ENCODE measurements around the gene NXPH4.

Gene NXPH4

GRCh38 chr12:57225680-57226210 lies 9.2 kb downstream of the NXPH4 start:
- Histone ChIP-seq H3K4me3 (ENCODE audit: low read length in 2 of 2) (no peak overlapping the region), H3K4me1 (ENCODE audit: control insufficient read depth, insufficient read depth, low read length) (peaks cover 20% of the 10 kb centered on the region), H3K9ac (ENCODE audit: low read length in 2 of 2) (no peak overlapping the region), H3K9me3 (ENCODE audit: control insufficient read depth in 2 of 2, low read length in 2 of 2) (no peaks in the 10 kb centered on the region), H3K27ac (ENCODE audit: low read length) (no peak overlapping the region), H3K27me3 (ENCODE audit: control insufficient read depth in 1 of 2, insufficient read depth in 2 of 2, low read length in 2 of 2) (peaks cover 56 to 66% of the 10 kb centered on the region in 2 donors), H3K36me3 (ENCODE audit: control insufficient read depth in 2 of 2, insufficient read depth in 2 of 2, low read length in 2 of 2) (no peaks in the 10 kb centered on the region)

DNA sequence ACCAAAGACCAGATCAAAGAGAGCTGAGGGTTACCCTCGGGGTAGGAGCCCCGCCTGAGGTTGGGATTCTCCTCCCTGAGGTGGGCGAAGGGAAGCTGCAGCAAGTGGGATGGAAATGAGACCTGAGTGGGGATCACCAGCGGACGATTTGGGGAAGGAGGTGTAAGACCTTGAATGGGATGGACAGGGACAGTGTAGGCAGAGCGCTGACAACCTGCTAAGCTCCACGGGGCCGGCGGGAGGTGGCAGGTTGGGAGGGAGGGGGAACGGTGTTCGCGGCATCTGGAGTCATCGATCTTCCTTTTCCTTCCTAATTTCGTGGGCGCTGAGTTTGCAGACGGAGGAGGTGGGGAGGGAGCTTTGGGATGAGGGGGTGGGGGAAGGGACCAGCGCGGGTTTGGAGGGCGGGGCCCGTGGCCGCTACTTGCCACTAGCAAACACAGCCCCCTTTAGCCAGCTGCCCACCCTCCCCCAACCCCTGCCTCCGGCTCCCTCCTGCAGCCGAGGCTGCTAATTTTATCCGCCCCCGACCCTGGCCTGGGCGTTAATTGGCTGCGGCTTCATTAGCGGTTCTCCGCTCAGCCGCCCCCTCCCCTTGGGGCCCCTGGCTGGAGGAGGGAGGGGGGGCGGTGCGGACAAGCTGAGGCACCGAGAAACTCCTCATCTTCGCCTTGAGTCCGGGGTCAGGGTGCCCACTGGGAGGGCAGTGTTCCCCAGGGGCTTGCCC lies 10.2 kb downstream of the NXPH4 start:
- peaks cover 45 to 56% of the 10 kb centered on the region in 2 donors for H3K27me3 ChIP-seq (ENCODE audit: control insufficient read depth in 1 of 2, insufficient read depth in 2 of 2, low read length in 2 of 2)
- H3K9me3 ChIP-seq (ENCODE audit: control insufficient read depth in 2 of 2, low read length in 2 of 2): no peaks in the 10 kb centered on the region
- peaks cover 22% of the 10 kb centered on the region for H3K4me1 ChIP-seq (ENCODE audit: control insufficient read depth, insufficient read depth, low read length)
- H3K36me3 ChIP-seq (ENCODE audit: control insufficient read depth in 2 of 2, insufficient read depth in 2 of 2, low read length in 2 of 2): peaks cover 2% of the 10 kb centered on the region in 2 donors
- no peak overlapping the region for H3K4me3 ChIP-seq (ENCODE audit: low read length in 2 of 2)
- no peak overlapping the region for H3K27ac ChIP-seq (ENCODE audit: low read length)
- H3K9ac ChIP-seq (ENCODE audit: low read length in 2 of 2): no peak overlapping the region

DNA sequence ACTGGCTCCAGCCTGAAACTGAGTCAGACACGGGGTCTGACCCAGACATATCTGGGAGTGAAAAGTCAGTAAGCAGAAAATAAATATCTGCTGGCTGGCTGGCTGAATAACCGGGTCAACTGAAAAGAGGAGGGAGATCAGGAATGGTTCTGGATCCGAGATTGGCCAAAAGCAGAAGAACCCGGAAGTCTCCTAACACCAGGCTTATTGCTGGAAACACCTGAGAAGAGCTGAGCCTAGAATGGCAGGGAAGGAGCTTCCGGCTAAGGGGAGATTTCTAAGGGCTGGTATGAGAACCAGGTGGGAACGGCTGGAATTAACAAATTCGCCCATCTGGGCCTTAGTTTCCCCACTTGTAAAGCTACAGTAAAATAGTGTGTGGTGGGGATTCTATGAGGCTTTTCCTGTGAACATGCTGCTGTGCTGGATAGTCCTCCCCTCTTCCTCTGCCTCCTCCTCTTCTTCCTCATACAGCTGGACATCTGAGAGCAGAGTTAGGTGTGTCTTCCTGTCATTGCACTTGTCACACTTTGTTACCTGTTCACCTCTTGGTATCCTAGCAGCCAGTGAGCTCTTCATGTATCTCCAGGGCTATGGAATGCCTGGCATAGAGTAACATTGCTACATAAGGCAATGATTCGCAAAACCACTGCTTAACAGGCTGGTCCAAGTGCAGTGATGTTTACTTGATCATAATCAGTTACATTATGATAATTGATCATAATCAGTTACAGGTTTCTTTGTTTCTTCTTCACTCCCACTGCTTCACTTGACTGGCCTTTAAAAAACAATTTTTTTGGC lies 10.9 kb downstream of the NXPH4 start:
- H3K27ac ChIP-seq (ENCODE audit: low read length): no peak overlapping the region
- peaks cover 9% of the 10 kb centered on the region in 2 donors for H3K36me3 ChIP-seq (ENCODE audit: control insufficient read depth in 2 of 2, insufficient read depth in 2 of 2, low read length in 2 of 2)
- H3K4me1 ChIP-seq (ENCODE audit: control insufficient read depth, insufficient read depth, low read length): peaks cover 22% of the 10 kb centered on the region
- H3K4me3 ChIP-seq (ENCODE audit: low read length in 2 of 2): no peak overlapping the region
- no peaks in the 10 kb centered on the region for H3K9me3 ChIP-seq (ENCODE audit: control insufficient read depth in 2 of 2, low read length in 2 of 2)
- H3K27me3 ChIP-seq (ENCODE audit: control insufficient read depth in 1 of 2, insufficient read depth in 2 of 2, low read length in 2 of 2): peaks cover 38 to 48% of the 10 kb centered on the region in 2 donors
- H3K9ac ChIP-seq (ENCODE audit: low read length in 2 of 2): no peak overlapping the region

GRCh38 chr12:57229046-57229633 lies 12.5 kb downstream of the NXPH4 start:
- Histone ChIP-seq H3K4me1 (ENCODE audit: control insufficient read depth, insufficient read depth, low read length) (peaks cover 22% of the 10 kb centered on the region), H3K9me3 (ENCODE audit: control insufficient read depth in 2 of 2, low read length in 2 of 2) (no peaks in the 10 kb centered on the region), H3K27me3 (ENCODE audit: control insufficient read depth in 1 of 2, insufficient read depth in 2 of 2, low read length in 2 of 2) (peaks cover 25 to 32% of the 10 kb centered on the region in 2 donors), H3K9ac (ENCODE audit: low read length in 2 of 2) (peak overlapping the region in 1 of 2 donors; percentile 76), H3K36me3 (ENCODE audit: control insufficient read depth in 2 of 2, insufficient read depth in 2 of 2, low read length in 2 of 2) (peaks cover 14 to 22% of the 10 kb centered on the region in 2 donors), H3K4me3 (ENCODE audit: low read length in 2 of 2) (peak overlapping the region; percentile 88 to 90), H3K27ac (ENCODE audit: low read length) (no peak overlapping the region)

DNA sequence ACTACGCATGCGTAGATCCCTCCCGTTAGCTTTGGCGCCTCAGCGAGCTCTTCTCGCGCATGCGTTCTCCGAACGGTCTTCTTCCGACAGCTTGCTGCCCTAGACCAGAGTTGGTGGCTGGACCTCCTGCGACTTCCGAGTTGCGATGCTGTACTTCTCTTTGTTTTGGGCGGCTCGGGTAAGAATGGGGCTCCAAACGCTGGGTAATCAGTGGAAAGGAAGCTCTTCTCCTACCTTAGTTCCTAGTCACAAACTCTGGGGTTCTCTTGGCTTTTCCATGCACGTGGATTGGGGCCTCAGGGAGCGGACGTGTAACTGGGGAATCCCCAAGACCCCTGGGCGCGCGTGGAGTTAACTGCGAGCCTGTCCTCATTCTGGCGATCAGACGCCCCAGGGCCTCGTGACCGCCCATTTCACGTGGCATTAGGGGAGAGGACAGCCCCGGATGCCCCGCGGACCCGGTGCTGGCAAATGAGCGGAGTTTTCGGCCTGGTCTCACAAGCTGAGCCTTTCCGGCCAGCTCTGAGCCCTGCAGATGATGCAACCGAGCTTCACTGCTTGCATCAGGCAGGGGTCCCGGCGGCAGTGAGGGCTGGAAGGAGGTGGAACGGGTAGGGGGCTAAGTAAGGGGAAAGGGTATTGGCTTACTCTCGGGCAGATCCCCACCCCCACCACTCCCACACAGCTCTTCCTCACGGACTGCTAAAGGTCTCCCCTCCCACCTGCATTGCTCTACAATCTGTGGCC lies 13.2 kb downstream of the NXPH4 start, which contains the start of gene SHMT2:
SHMT2 (plus strand) TSS at position 78 of the 747 bp plus-strand sequence; CDS start at position 146, 68 bp downstream.
- peak within 1 kb of the TSS; percentile 37 for H3K27ac ChIP-seq (ENCODE audit: low read length)
- H3K4me1 ChIP-seq (ENCODE audit: control insufficient read depth, insufficient read depth, low read length): peaks cover 21% of the 10 kb centered on the region

GRCh38 chr12:57230381-57231155 lies 14.0 kb downstream of the NXPH4 start:
- Histone ChIP-seq H3K36me3 (ENCODE audit: control insufficient read depth in 2 of 2, insufficient read depth in 2 of 2, low read length in 2 of 2) (peaks cover 14 to 25% of the 10 kb centered on the region in 2 donors), H3K4me3 (ENCODE audit: low read length in 2 of 2) (peak overlapping the region; percentile 88 to 90), H3K27ac (ENCODE audit: low read length) (no peak overlapping the region), H3K27me3 (ENCODE audit: control insufficient read depth in 1 of 2, insufficient read depth in 2 of 2, low read length in 2 of 2) (peaks cover 14 to 22% of the 10 kb centered on the region in 2 donors), H3K9ac (ENCODE audit: low read length in 2 of 2) (peak overlapping the region; percentile 76 to 78), H3K9me3 (ENCODE audit: control insufficient read depth in 2 of 2, low read length in 2 of 2) (no peaks in the 10 kb centered on the region), H3K4me1 (ENCODE audit: control insufficient read depth, insufficient read depth, low read length) (peaks cover 17% of the 10 kb centered on the region)

More for the DNA sequence above, 13.2 kb downstream of the NXPH4 start, which contains the start of gene SHMT2:
- peak within 1 kb of the TSS; percentile 88 to 90 for H3K4me3 ChIP-seq (ENCODE audit: low read length in 2 of 2)
- peaks cover 14 to 25% of the 10 kb centered on the region in 2 donors for H3K36me3 ChIP-seq (ENCODE audit: control insufficient read depth in 2 of 2, insufficient read depth in 2 of 2, low read length in 2 of 2)
- peaks cover 19 to 25% of the 10 kb centered on the region in 2 donors for H3K27me3 ChIP-seq (ENCODE audit: control insufficient read depth in 1 of 2, insufficient read depth in 2 of 2, low read length in 2 of 2)
- H3K9me3 ChIP-seq (ENCODE audit: control insufficient read depth in 2 of 2, low read length in 2 of 2): no peaks in the 10 kb centered on the region
- H3K9ac ChIP-seq (ENCODE audit: low read length in 2 of 2): peak within 1 kb of the TSS; percentile 76 to 78

DNA sequence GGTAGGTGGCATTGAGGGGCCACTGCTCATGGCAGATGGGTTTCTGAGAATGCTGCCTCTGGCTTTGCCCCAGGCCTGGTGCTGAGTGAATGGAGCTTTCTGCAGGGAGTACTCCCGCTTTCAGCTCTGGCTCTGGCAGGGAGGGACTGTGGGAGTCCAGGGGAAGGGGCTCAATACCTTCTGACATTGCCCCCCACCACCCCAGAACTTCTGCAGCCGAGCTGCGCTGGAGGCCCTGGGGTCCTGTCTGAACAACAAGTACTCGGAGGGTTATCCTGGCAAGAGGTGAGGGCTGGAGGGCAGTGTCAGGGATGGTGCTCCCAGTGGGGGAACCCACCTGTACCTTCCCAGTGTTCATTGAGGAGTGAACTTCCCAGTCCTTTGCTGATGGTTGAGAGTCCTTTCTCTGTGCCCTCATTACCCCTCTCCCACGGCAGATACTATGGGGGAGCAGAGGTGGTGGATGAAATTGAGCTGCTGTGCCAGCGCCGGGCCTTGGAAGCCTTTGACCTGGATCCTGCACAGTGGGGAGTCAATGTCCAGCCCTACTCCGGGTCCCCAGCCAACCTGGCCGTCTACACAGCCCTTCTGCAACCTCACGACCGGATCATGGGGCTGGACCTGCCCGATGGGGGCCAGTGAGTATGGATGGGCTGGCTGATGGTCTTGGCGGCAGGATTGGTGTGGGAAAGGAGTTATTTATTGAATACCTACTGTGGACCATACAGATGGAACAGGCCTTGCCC lies 14.9 kb downstream of the NXPH4 start:
- Histone ChIP-seq H3K4me3 (ENCODE audit: low read length in 2 of 2) (no peak overlapping the region), H3K9me3 (ENCODE audit: control insufficient read depth in 2 of 2, low read length in 2 of 2) (no peaks in the 10 kb centered on the region), H3K36me3 (ENCODE audit: control insufficient read depth in 2 of 2, insufficient read depth in 2 of 2, low read length in 2 of 2) (peaks cover 14 to 25% of the 10 kb centered on the region in 2 donors), H3K4me1 (ENCODE audit: control insufficient read depth, insufficient read depth, low read length) (peaks cover 17% of the 10 kb centered on the region), H3K9ac (ENCODE audit: low read length in 2 of 2) (no peak overlapping the region), H3K27ac (ENCODE audit: low read length) (no peak overlapping the region), H3K27me3 (ENCODE audit: control insufficient read depth in 1 of 2, insufficient read depth in 2 of 2, low read length in 2 of 2) (peaks cover 14 to 22% of the 10 kb centered on the region in 2 donors)

GRCh38 chr12:57232156-57232756 lies 15.7 kb downstream of the NXPH4 start:
- Histone ChIP-seq H3K9ac (ENCODE audit: low read length in 2 of 2) (no peak overlapping the region), H3K36me3 (ENCODE audit: control insufficient read depth in 2 of 2, insufficient read depth in 2 of 2, low read length in 2 of 2) (peaks cover 14 to 25% of the 10 kb centered on the region in 2 donors), H3K27me3 (ENCODE audit: control insufficient read depth in 1 of 2, insufficient read depth in 2 of 2, low read length in 2 of 2) (peaks cover 17 to 20% of the 10 kb centered on the region in 2 donors), H3K4me1 (ENCODE audit: control insufficient read depth, insufficient read depth, low read length) (peaks cover 17% of the 10 kb centered on the region), H3K27ac (ENCODE audit: low read length) (no peak overlapping the region), H3K4me3 (ENCODE audit: low read length in 2 of 2) (no peak overlapping the region), H3K9me3 (ENCODE audit: control insufficient read depth in 2 of 2, low read length in 2 of 2) (no peaks in the 10 kb centered on the region)

Data from stomach smooth muscle (tissue), 2 donors.